Lower leg skin (tissue), 4 donors: ENCODE measurements around the gene LDHB. TPM values are rescaled to one million over a fixed set of nuclear protein-coding genes. Genes with fewer than 3 reads are reported as not detected.

ENCODE experiments used
- DNase-seq, 2 donors: peaks; one replicate each; pipeline ENCODE4 v3.0.0-alpha.2; 2019; ENCODE audit warnings: low spot score in 2 of 2
- H3K4me3 ChIP-seq: fragments of 200-600 bp; sonication (generic); 2 replicates; pipeline ENCODE4 v1.5.1; 2017; ENCODE audit warnings: mild to moderate bottlenecking, low read depth; ENCODE audit not compliant: poor library complexity, severe bottlenecking
- POLR2A ChIP-seq, 2 donors: fragments of 450-650 bp; IDR thresholded peaks; one replicate each; pipeline ENCODE4 v1.6.1; 2016 to 2017; ENCODE audit warnings: antibody characterized with exemption in 2 of 2, mild to moderate bottlenecking in 1 of 2, moderate library complexity in 1 of 2
- WGBS, 2 donors: methylation state at CpG; one replicate each; pipeline ENCODE4 v1.1.5; 2018; 5-methylcytosine and 5-hydroxymethylcytosine counted together
- intact Hi-C: fragments of 100-400 bp; cut with DNase I; formaldehyde crosslinking; loops from one replicate; pipeline ENCODE4 v1.15.0; 2023; ENCODE audit warnings: low total_unique reads
- total RNA-seq, 4 donors: library from RNA; depleted of rRNA; stranded (reverse); fragments of >200 nt; gene quantifications; one replicate each; pipeline ENCODE4 v1.1.0, GENCODE V29; 2016
- TF ChIP-seq, protein P1 (sequence below), 3 donors: fragments of 450-650 bp; IDR thresholded peaks; one replicate each; pipeline ENCODE4 v1.5.1; 2016; ENCODE audit warnings: antibody characterized with exemption in 3 of 3, mild to moderate bottlenecking in 3 of 3, moderate library complexity in 2 of 3

Gene LDHB
- total RNA-seq = 10 to 100 TPM; 30.3 to 76.5 (median 54.9) TPM

DNA sequence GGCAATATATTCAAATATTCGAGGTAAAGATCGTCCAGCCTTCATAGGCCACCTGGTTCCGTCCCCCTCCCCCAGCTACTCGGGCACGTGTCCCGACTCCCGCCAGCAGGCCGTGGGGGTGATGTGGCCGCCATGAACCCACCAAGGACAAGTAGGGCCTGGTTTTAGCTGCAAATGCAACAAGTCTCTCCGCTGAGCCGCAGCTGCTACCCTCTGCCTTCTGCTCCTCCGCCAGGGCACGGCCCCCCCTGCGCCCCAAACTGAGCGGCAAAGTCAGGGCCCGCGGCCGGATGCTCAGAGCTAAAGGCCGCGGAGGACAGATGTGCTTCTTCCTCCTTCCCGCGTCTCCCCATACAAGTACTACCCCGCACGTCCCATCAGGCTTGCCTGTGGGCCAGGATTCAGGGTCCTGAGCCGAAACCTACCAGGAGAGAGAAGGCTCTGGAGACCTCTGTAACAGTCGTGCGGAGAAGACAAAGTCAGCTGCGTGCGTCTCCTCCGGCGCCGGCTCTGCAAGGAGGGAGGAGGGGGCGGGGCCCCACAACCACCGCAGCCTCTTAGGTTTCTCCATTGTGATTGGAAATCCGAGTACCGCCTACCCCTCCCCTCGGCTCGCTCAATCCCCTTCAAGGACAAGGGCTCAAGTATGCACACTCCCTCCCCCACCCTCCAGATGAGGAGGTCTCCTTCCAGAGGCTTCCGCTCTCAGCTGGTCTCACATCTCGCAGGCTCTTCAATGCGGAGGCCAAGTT is at the start of gene LDHB:
Gene LDHB, minus strand, starts transcription at position 517 of the 752 bp plus-strand sequence. CDS start 3,171 bp downstream, outside the sequence.
- TF ChIP-seq, protein P1, sequence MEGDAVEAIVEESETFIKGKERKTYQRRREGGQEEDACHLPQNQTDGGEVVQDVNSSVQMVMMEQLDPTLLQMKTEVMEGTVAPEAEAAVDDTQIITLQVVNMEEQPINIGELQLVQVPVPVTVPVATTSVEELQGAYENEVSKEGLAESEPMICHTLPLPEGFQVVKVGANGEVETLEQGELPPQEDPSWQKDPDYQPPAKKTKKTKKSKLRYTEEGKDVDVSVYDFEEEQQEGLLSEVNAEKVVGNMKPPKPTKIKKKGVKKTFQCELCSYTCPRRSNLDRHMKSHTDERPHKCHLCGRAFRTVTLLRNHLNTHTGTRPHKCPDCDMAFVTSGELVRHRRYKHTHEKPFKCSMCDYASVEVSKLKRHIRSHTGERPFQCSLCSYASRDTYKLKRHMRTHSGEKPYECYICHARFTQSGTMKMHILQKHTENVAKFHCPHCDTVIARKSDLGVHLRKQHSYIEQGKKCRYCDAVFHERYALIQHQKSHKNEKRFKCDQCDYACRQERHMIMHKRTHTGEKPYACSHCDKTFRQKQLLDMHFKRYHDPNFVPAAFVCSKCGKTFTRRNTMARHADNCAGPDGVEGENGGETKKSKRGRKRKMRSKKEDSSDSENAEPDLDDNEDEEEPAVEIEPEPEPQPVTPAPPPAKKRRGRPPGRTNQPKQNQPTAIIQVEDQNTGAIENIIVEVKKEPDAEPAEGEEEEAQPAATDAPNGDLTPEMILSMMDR (IDR thresholded peaks at IDR 0.05) = no peak
- peak in 1 of 2 donors; percentile 4 for TF ChIP-seq POLR2A (IDR thresholded peaks at IDR 0.05)
- intact Hi-C loops = no loop called here
- DNase-seq = peak; percentile 92 to 98
- H3K4me3 ChIP-seq = peak within 1 kb of the TSS; percentile 76
- 0% methylated on average over 40 to 41 of the region's 41 CpGs for WGBS, 2 donors

DNA sequence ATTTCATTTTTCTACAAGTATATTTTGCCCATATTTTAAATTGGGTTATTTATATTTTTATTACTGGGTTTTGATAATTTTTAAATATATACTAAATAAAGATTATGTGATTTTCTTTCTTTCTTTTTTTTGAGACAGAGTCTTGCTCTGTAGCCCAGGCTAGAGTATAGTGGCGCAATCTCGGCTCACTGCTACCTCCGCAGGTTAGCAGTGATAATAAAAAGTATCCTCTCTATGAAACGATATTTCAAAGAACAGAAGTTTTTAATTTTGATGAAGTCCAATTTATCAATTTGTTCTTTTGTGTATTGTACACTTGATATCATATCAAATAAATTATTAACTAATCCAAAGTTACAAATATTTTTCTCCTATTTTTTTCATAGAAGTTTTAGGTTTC is 47.2 kb upstream of the LDHB start:
- intact Hi-C loops = no loop called here
- H3K4me3 ChIP-seq = no peak overlapping the region
- no peak for TF ChIP-seq POLR2A (IDR thresholded peaks at IDR 0.05)
- TF ChIP-seq, protein P1 (IDR thresholded peaks at IDR 0.05) = no peak
- DNase-seq = no peak
- 92 to 96% methylated on average over 4 of the region's 4 CpGs for WGBS, 2 donors

DNA sequence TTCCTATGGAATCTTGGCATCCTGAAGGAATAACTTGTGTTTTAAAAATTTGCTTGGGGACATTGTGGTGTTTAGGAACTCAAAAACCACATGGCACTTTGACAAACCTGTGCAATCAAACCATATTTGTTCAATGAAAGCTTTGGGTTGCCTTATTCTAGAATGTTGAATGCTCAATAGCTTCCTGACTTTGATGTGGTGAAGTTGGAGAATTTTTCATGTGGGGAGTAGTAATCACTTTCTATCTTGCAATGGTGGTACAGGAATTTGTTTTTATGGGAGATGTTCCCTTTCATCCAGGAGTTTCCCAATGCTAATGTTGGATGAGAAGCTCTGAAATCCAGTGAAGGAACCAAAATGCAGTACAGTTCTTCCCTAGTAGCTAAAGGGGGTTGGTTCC is 42.2 kb upstream of the LDHB start:
- DNase-seq = no peak
- intact Hi-C loops = loop anchor here (10.0 kb wide), 1 partner anchor 295 kb away; no protein-coding TSS in a partner anchor
- TF ChIP-seq, protein P1 (IDR thresholded peaks at IDR 0.05) = no peak
- no peak overlapping the region for H3K4me3 ChIP-seq

DNA sequence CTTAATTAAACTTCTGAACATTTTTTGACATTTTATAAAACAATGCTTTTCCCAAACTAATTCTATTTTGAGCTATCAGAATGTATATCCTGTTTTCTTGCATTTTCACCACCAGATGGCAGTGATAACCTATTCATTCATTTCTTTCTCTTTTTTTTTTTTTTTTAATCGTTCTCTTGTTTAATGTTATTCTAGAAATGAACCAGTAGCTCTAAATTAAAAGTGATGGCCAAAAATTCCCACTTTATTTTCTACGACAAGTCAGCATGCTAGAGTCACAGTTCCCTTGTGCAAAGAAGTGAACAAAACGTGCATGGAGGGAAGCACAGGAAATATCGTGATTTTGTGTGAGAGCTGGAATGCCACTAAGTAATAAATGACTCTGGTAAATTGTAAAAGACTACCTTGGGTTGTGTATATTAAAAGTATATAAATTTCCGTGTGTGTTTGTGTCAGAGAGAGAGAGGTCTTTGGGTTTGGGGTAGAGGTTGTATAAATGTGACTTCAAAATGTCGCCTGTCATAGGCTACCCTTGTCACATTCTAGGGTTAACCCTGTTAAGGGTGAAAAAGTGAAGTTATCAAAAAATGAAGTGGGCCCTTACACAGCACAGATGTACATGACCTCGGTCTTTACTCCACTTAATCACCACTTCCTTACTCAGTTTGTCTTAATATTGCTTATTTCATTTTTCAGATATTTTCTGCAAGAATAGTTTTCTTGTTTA is 40.4 kb upstream of the LDHB start:
- TF ChIP-seq, protein P1 (IDR thresholded peaks at IDR 0.05) = no peak
- no peak overlapping the region for H3K4me3 ChIP-seq
- intact Hi-C loops = loop anchor here (10.0 kb wide), 1 partner anchor 297 kb away; no protein-coding TSS in a partner anchor
- DNase-seq = no peak
- 22 to 27% methylated on average over 7 of the region's 7 CpGs for whole genome bisulfite sequencing, 2 donors

DNA sequence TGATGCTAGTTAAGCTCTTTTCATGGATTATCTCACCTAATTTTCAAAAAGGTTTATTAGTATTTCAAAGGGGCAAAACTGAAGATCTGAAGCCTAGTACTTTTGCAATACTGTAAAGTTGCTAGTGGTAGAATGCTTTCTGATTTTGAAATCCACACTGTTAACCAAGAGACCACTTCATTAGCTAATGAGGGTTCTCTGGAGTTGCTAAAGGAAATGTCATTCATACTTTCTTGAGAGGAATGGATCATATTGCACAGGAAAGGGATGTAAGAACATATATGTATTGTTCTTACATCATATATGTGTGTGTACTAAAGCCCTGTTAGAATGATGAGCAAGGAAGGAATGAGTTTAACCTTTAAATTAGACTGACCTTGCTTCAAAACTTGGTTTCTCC is 39.0 kb upstream of the LDHB start:
- no peak for TF ChIP-seq POLR2A (IDR thresholded peaks at IDR 0.05)
- TF ChIP-seq, protein P1 (IDR thresholded peaks at IDR 0.05) = no peak
- DNase-seq = no peak
- intact Hi-C loops = loop anchor here (10.0 kb wide), 1 partner anchor 298 kb away; no protein-coding TSS in a partner anchor
- no peak overlapping the region for H3K4me3 ChIP-seq
